HPDE6-E6E7 (cell line): Measurements from ENCODE around the gene ZFP62.

ENCODE experiments used
- DNase-seq: peaks from one replicate; pipeline ENCODE4 v3.0.0; 2011; ENCODE audit warnings: missing footprints; ENCODE audit errors: extremely low spot score

Gene ZFP62

DNA sequence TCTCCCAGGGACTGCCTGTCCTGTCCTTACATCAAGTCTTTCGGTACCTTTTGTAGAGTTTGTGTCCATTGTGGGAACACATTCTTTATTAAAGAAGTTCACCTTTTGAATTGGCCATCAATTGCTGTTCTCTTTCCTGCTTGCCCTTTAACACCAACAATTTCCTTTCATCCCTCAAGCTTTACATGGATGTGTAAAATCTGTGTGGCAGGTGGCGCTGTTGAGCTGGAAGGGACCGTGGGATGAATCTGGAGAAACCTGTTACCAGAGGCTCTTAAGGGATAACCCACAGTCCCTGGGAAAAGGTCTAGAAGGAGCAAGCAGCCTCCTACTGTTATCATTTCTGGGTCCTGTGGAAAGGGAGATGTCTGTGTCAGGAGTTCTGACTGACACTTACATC is 7.9 kb upstream of the ZFP62 start:
- DNase-seq, result peak; percentile 78

- DNase-seq, result no peak
Measured at GRCh38 chr5:180866985-180867384, 5.9 kb upstream of the ZFP62 start.

GRCh38 chr5:180865981-180866695 is 5.1 kb upstream of the ZFP62 start:
- no peak for DNase-seq

GRCh38 chr5:180862645-180863044 is 1.6 kb upstream of the ZFP62 start:
- DNase-seq, result no peak

DNA sequence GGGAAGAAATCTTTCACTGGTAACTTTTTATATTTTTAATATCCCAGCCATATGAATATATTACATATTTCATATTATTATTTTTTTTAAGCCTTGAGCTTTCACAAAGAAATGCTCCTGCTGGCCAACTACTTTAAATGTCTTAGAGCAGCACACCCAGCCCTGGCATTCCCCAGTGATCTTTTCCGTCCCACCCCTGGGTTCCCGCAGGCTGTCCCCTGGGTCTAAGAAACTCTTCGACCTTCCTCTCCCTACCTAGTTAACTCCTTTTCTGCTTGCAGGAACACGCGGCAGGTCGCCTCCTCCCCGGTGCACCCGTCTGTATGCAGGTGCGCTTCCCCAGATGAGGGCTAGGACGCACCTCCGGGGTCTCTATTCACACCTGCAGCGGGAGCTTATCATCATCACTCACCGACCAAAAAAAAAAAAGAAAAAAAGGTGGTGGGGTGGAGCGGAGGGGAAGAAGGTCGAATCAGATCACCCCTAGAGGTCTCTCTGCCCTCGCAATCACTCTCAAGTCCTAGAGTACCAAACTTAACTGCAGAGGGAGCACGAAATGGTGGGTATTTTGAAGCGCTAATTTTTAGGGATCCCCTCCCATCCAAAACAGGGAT is 696 bp downstream of the ZFP62 start:
- peak; percentile 44 for DNase-seq

GRCh38 chr5:180858586-180858985 is 2.5 kb downstream of the ZFP62 start:
- no peak for DNase-seq

- no peak for DNase-seq
Measured at GRCh38 chr5:180853848-180854176, 7.3 kb downstream of the ZFP62 start.

DNA sequence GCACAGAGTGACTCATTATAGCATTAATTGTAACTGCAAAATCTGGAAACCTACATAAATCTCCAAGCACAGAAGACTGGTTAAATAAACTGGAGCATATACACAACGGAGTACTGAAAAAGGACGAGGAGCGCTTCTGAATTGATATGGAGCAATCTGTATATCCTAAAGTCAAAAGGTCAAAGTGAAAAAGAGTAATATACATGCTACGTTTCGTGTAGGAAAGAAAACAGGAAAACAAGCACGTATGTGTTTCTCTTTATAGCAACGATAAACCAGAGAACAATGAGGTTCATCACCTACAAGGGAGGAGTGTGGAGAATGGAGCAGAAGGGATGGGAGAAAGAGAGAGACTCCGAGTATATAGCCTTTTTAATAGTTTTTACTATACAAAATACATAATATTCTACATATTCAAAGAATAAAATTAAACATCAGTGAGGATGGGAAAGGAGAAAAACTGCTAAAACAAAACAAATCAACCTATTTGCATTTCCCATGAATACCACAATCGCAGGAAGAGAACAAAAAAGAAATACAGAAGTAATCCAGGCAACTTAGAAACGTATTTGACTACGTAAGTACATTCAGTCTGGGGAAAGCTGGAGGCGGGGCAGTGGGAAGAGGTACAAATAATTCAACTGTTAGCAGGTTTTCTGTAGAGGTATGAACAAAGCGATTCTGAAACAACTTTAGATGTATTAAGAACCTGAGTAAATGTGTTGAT is 7.8 kb downstream of the ZFP62 start:
- DNase-seq, result no peak

- DNase-seq, result no peak
Measured at GRCh38 chr5:180852495-180852894, 8.6 kb downstream of the ZFP62 start.

GRCh38 chr5:180850434-180851078 is 10.5 kb downstream of the ZFP62 start:
- DNase-seq, result no peak

- DNase-seq, result no peak
Measured at GRCh38 chr5:180849827-180850226, 11.2 kb downstream of the ZFP62 start.

- no peak for DNase-seq
Measured at GRCh38 chr5:180848878-180849277, 12.2 kb downstream of the ZFP62 start.

- DNase-seq, result no peak
Measured at GRCh38 chr5:180848265-180848664, 12.8 kb downstream of the ZFP62 start.

DNA sequence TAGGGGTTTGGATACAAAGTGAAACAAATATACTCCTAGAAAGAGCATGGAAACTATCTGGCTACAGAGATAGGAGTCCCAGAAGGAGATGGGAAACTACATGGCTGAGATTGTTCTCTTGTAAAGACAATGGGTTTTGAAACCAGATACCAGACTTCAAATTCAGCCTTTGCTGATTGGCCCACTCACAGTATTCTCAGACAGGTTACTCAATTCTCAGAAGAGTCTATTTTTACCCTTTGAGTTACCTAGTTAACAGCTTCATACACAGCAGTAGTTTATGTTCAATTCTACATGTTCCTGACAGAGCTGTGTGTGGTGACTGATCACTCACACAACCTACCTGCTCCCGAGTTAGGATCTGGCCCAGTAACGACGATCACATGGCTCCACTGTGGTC is 14.1 kb downstream of the ZFP62 start:
- no peak for DNase-seq

GRCh38 chr5:180844858-180845257 is 16.2 kb downstream of the ZFP62 start:
- no peak for DNase-seq

GRCh38 chr5:180844432-180844831 is 16.6 kb downstream of the ZFP62 start:
- DNase-seq, result no peak

DNA sequence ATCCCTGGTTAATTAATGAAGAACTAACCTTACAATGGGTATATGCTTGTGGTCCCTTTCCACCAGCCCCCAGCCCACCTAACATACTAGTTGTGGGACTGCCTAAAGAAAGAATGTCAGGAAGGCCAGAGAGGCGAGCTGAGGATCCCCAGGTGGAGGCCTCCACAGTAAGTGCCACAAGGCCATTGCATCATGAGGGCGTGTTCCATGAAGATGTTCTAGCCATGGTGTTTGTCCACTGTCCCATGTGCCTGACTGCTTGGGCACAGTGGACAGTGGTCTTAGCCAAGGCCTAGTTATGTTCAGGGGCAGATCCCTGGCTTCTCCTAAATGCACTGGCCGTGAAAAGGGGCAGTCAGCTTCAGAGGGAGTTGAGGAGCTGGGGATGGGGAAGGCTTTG is 21.1 kb downstream of the ZFP62 start:
- no peak for DNase-seq

DNA sequence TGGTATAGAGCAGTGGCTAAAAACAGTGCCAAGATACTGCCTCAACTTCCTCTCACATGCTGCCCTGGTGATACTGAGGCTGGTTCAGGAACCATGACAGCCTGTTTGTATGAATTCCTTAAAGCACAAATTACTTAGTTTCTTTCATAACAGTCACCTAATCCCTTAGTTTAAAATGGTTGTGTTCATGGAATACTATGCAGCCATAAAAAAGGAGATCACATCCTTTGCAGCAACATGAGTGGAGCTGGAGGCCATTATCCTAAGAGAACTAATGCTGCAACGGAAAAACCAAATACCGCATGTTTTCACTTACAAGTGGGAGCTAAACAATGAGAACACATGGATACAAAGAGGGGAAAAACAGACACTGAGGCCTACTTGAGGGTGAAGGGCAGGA is 21.8 kb downstream of the ZFP62 start:
- DNase-seq, result no peak

GRCh38 chr5:180837478-180837877 is 23.6 kb downstream of the ZFP62 start:
- DNase-seq, result no peak

GRCh38 chr5:180832638-180833068 is 28.4 kb downstream of the ZFP62 start:
- DNase-seq, result no peak

DNA sequence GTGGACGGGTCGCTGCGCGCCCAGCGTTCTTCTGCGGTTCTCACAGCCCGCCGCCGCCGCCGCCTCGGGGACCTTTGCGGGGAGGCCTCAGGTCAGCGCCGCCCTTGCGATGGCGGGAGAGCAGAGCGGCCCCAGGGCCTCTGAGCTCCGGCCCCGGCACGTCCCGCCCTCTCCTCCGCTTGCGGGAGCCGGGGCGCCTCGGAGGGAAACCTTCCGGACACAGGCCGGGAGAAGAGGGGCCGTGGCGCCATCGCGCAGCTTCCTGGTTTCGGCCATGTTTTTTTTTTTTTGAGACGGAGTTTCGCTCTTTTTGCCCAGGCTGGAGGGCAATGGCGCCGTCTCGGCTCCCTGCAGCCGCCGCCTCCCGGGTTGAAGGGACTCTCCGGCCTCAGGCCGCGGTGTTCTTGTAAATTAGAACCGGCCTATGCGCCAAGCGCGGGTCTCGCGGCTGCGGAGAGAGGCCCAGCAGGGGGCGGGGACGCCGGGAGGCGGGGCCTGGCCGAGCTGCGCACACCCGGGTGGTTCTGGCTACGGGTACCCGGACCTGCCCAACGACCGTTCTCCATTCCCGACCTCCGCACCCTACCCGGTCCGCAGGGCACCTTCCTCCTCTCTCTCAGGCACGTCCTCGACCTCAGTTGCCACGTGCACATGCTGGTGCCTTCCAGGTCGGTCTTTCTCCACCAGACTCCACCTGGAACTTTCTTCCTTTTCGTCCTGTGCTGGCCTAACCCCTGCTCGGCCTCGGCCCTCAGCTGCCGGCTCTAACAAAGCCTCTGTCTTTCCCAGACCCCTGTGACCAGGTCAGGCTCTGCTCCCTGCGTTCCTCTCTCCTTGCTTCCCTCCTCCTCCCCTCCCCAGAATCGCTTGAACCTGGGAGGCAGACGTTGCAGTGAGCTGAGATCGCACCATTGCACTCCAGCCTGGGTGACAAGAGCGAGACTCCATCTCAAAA is 29.7 kb downstream of the ZFP62 start:
- DNase-seq, result peak; percentile 87
